A549 (cell line): Measurements from ENCODE around the gene P4HA3. TPM values are rescaled to one million over a fixed set of nuclear protein-coding genes. Genes with fewer than 3 reads are reported as not detected.
A peak's percentile ranks its signal among the peaks of the same experiment; 100 is the strongest.

Experiments
- ATAC-seq, 2 experiments: fragments of 200-7000 bp in 1 of 2; fragments of >200 bp in 1 of 2; cut with Nextera tagmentation in 1 of 2; cut with Tn5 transposase in 1 of 2; 3 replicates each; pipeline versions ENCODE4 v1.8.0 to v1.9.1; 2018 to 2020; ENCODE audit warnings: mild to moderate bottlenecking in 1 of 2, moderate library complexity in 1 of 2
- CTCF ChIA-PET: fragments of 300-600 bp; sonication (Branson Sonifier 250); formaldehyde crosslinking; extraction: SDS; loops from one replicate; lab custom pipeline; 2021; ENCODE audit warnings: antibody characterized with exemption, inconsistent platforms; lab: Yijun Ruan, JAX
- POLR2A ChIA-PET: fragments of 350-600 bp; formaldehyde crosslinking; extraction: SDS; loops from one replicate; lab custom pipeline; 2021; ENCODE audit warnings: antibody characterized with exemption, inconsistent platforms; lab: Yijun Ruan, JAX
- DNase-seq, 2 experiments: peaks; one replicate each; pipeline versions ENCODE4 v3.0.0 to v3.0.0-alpha.2; 2011 to 2016; ENCODE audit warnings: low read depth in 1 of 2, low spot score in 1 of 2
- FAIRE-seq: peaks from 2 replicates; lab custom pipeline; 2011; peaks lifted over from hg19 to GRCh38; lab: Jason Lieb, UNC
- H3K27ac ChIP-seq, 2 experiments: fragments of >200 bp; sonication (Bioruptor Twin); formaldehyde crosslinking; 3 replicates each; pipeline ENCODE4 v1.5.1; 2016 to 2017
- H3K4me1 ChIP-seq: fragments of >200 bp; sonication (Bioruptor Twin); formaldehyde crosslinking; 3 replicates; pipeline ENCODE4 v1.6.1; 2016
- H3K4me2 ChIP-seq: fragments of >200 bp; sonication (Bioruptor Twin); formaldehyde crosslinking; 3 replicates; pipeline ENCODE4 v1.6.1; 2016
- H3K4me3 ChIP-seq: fragments of >200 bp; sonication (Bioruptor Twin); formaldehyde crosslinking; 3 replicates; pipeline ENCODE4 v1.5.1; 2016
- H3K9me3 ChIP-seq: fragments of >200 bp; sonication (Bioruptor Twin); formaldehyde crosslinking; 3 replicates; pipeline ENCODE4 v1.6.1; 2016
- BCL3 ChIP-seq: fragments of >200 bp; sonication (Bioruptor Twin); formaldehyde crosslinking; IDR thresholded peaks from 3 replicates; pipeline ENCODE4 v1.6.1; 2016
- BHLHE40 ChIP-seq: IDR thresholded peaks from 2 replicates; pipeline ENCODE4 v1.6.1; 2012; ENCODE audit warnings: low read depth, low read length, inconsistent platforms
- CBX2 ChIP-seq: fragments of 200-600 bp; sonication (generic); IDR thresholded peaks from 2 replicates; pipeline ENCODE4 v1.6.1; 2016; ENCODE audit warnings: low read depth, mild to moderate bottlenecking, borderline replicate concordance
- CTCF ChIP-seq: fragments of >200 bp; sonication (Bioruptor Twin); formaldehyde crosslinking; IDR thresholded peaks from 3 replicates; pipeline ENCODE4 v1.5.1; 2016
- E2F6 ChIP-seq: IDR thresholded peaks from 2 replicates; pipeline ENCODE4 v1.6.1; 2012; ENCODE audit warnings: low read depth, borderline replicate concordance
- EHF ChIP-seq: fragments of 250-450 bp; sonication (Bioruptor Pico); IDR thresholded peaks from 2 replicates; pipeline ENCODE4 v1.5.0; 2020; ENCODE audit warnings: mild to moderate bottlenecking
- ELK1 ChIP-seq: fragments of 150-350 bp; IDR thresholded peaks from 2 replicates; pipeline ENCODE4 v1.6.1; 2014; ENCODE audit warnings: low read depth, mild to moderate bottlenecking, low read length
- FOSB ChIP-seq: fragments of 250-450 bp; sonication (Bioruptor Pico); IDR thresholded peaks from 2 replicates; pipeline ENCODE4 v1.5.0; 2020; ENCODE audit warnings: mild to moderate bottlenecking, moderate library complexity
- GATA3 ChIP-seq: IDR thresholded peaks from 2 replicates; pipeline ENCODE4 v1.6.1; 2012; ENCODE audit warnings: borderline replicate concordance
- HDAC2 ChIP-seq: fragments of 200-600 bp; sonication (generic); IDR thresholded peaks from 2 replicates; pipeline ENCODE4 v1.6.1; 2016
- HMGXB4 ChIP-seq: fragments of 250-450 bp; sonication (Bioruptor Pico); IDR thresholded peaks from 2 replicates; pipeline ENCODE4 v1.5.0; 2021; ENCODE audit warnings: mild to moderate bottlenecking, moderate library complexity, borderline replicate concordance
- MAFK ChIP-seq: fragments of 450-650 bp; IDR thresholded peaks from 2 replicates; pipeline ENCODE4 v1.6.1; 2014; ENCODE audit not compliant: partially characterized antibody
- MAX ChIP-seq: IDR thresholded peaks from 2 replicates; pipeline ENCODE4 v1.6.1; 2012
- MAZ ChIP-seq: fragments of 150-350 bp; IDR thresholded peaks from 2 replicates; pipeline ENCODE4 v1.6.1; 2014; ENCODE audit warnings: antibody characterized with exemption, low read depth, low read length, borderline replicate concordance
- NPAS2 ChIP-seq: fragments of 250-450 bp; sonication (Bioruptor Pico); IDR thresholded peaks from 2 replicates; pipeline ENCODE4 v1.8.0; 2022; ENCODE audit warnings: mild to moderate bottlenecking, moderate library complexity, borderline replicate concordance
- POLR2A ChIP-seq: IDR thresholded peaks from 2 replicates; pipeline ENCODE4 v1.6.1; 2012; ENCODE audit warnings: mild to moderate bottlenecking, low read length
- POLR2AphosphoS2 ChIP-seq: conservative IDR thresholded peaks from 2 replicates; pipeline ENCODE4 v1.6.1; 2012; ENCODE audit warnings: low read length, improper control_type of control experiment, inconsistent platforms
- RAD21 ChIP-seq, 2 experiments: fragments of >200 bp in 1 of 2; sonication (Bioruptor Twin) in 1 of 2; formaldehyde crosslinking in 1 of 2; IDR thresholded peaks in 1 of 2; conservative IDR thresholded peaks in 1 of 2; 2 replicates in 1 of 2; 3 replicates in 1 of 2; pipeline ENCODE4 v1.6.1; 2012 to 2018; ENCODE audit warnings: inconsistent platforms in 1 of 2
- RARB ChIP-seq: fragments of 250-450 bp; sonication (Bioruptor Pico); IDR thresholded peaks from 2 replicates; pipeline ENCODE4 v1.8.0; 2021; ENCODE audit warnings: mild to moderate bottlenecking, moderate library complexity
- RNF2 ChIP-seq: fragments of 200-600 bp; sonication (generic); IDR thresholded peaks from 2 replicates; pipeline ENCODE4 v1.6.1; 2016; ENCODE audit warnings: low read depth, mild to moderate bottlenecking, antibody characterized with exemption, moderate library complexity, borderline replicate concordance
- SMC3 ChIP-seq: fragments of >200 bp; sonication (Bioruptor Twin); formaldehyde crosslinking; IDR thresholded peaks from 3 replicates; pipeline ENCODE4 v1.6.1; 2018; ENCODE audit warnings: inconsistent platforms
- SREBF2 ChIP-seq: fragments of 450-650 bp; IDR thresholded peaks from 2 replicates; pipeline ENCODE4 v1.6.1; 2014; ENCODE audit warnings: mild to moderate bottlenecking, moderate library complexity
- TP53 ChIP-seq: fragments of 250-450 bp; sonication (Bioruptor Pico); IDR thresholded peaks from 2 replicates; pipeline ENCODE4 v1.5.0; 2021; ENCODE audit warnings: mild to moderate bottlenecking, moderate library complexity
- ZC3H11A ChIP-seq: fragments of 450-650 bp; IDR thresholded peaks from 2 replicates; pipeline ENCODE4 v1.6.1; 2014; ENCODE audit warnings: antibody characterized with exemption, mild to moderate bottlenecking
- ZFP36 ChIP-seq: fragments of 450-650 bp; IDR thresholded peaks from 2 replicates; pipeline ENCODE4 v1.6.1; 2014; ENCODE audit warnings: borderline replicate concordance; ENCODE audit not compliant: partially characterized antibody
- WGBS: methylation state at CpG from one replicate; pipeline ENCODE4 v1.1.6; 2017; ENCODE audit errors: missing lambda C conversion rate; 5-methylcytosine and 5-hydroxymethylcytosine counted together
- polyA plus RNA-seq, 4 experiments: library from polyadenylated mRNA; depleted of rRNA in 3 of 4; stranded (reverse); fragments of >200 nt; fragmentation: RNase III in 1 of 4; extraction: RNeasy Plus Mini Kit Qiagen cat#74134 plus additional on column Dnase treatment in 1 of 4; gene quantifications; 2 replicates in 3 of 4; 3 replicates in 1 of 4; pipeline ENCODE4 v1.2.3, GENCODE V29; 2011 to 2017

The P4HA3 gene
- polyA plus RNA-seq, 2 of the 4 experiments (the other 2 are of a cell fraction), result 48.1 to 50.4 TPM

- FAIRE-seq (no peak), DNase-seq (peak in 1 of 2 experiments; percentile 64), ATAC-seq (peak in 1 of 2 experiments; percentile 61; a peak in 3 of 6 replicates)
- Histone ChIP-seq H3K4me3 (no peak overlapping the region), H3K4me2 (no peak overlapping the region), H3K27ac (peak overlapping the region; percentile 81 to 89), H3K4me1 (peaks cover 26% of the 10 kb centered on the region), H3K9me3 (peaks cover 18% of the 10 kb centered on the region)
- CTCF ChIA-PET, result interaction anchor here (0.7 to 4.8 kb wide), 19 partner anchors 8 to 132 kb away, joined by 3 to 31 read pairs (median 4); no protein-coding TSS in a partner anchor
- POLR2A ChIA-PET, result no interaction called here
- WGBS, result 58% methylated on average over 10 of the region's 10 CpGs
- TF ChIP-seq RAD21 (conservative IDR thresholded peaks at IDR 0.05 in 1 of 2, IDR thresholded peaks at IDR 0.05 in 1 of 2) (peak; percentile 73 to 85), ELK1 (no peak), MAZ (no peak), GATA3 (no peak), EHF (CRISPR knock-in tag) (no peak), BHLHE40 (no peak), HMGXB4 (CRISPR knock-in tag) (no peak), BCL3 (no peak), SMC3 (peak; percentile 69), CBX2 (no peak), POLR2AphosphoS2 (no peak), CTCF (peak; percentile 68), FOSB (no peak), NPAS2 (CRISPR knock-in tag) (no peak), E2F6 (no peak), RNF2 (no peak), RARB (CRISPR knock-in tag) (no peak), MAFK (no peak), HDAC2 (no peak), ZFP36 (no peak), MAX (0 out of 2 replicates have a peak, but pooled peaks have one; percentile 35), POLR2A (no peak), ZC3H11A (no peak), TP53 (CRISPR knock-in tag) (no peak), SREBF2 (no peak)
Observed at GRCh38 chr11:74321487-74322188, 10.2 kb upstream of the P4HA3 start.
